ENCODE results near the gene SH3RF3.

SH3RF3 gene

GRCh38 chr2:109134741-109135358, 5.8 kb downstream of the SH3RF3 start:
- no peak for ATAC-seq (replicated peaks; ENCODE audit: extremely low read depth, poor library complexity, severe bottlenecking)
- DNase-seq (ENCODE audit: low spot score in 2 of 2), result no peak
- H3K9me3 Mint-ChIP-seq, result no peaks in the 10 kb centered on the region
- H3K36me3 Mint-ChIP-seq (ENCODE audit: insufficient read depth), result peaks cover 5% of the 10 kb centered on the region
- no peak overlapping the region for H3K27ac Mint-ChIP-seq (ENCODE audit: low read depth)
- H3K27me3 Mint-ChIP-seq, result peaks cover 90% of the 10 kb centered on the region
- no peak overlapping the region for H3K4me3 Mint-ChIP-seq
- H3K4me1 Mint-ChIP-seq, result peaks cover 6% of the 10 kb centered on the region

DNA sequence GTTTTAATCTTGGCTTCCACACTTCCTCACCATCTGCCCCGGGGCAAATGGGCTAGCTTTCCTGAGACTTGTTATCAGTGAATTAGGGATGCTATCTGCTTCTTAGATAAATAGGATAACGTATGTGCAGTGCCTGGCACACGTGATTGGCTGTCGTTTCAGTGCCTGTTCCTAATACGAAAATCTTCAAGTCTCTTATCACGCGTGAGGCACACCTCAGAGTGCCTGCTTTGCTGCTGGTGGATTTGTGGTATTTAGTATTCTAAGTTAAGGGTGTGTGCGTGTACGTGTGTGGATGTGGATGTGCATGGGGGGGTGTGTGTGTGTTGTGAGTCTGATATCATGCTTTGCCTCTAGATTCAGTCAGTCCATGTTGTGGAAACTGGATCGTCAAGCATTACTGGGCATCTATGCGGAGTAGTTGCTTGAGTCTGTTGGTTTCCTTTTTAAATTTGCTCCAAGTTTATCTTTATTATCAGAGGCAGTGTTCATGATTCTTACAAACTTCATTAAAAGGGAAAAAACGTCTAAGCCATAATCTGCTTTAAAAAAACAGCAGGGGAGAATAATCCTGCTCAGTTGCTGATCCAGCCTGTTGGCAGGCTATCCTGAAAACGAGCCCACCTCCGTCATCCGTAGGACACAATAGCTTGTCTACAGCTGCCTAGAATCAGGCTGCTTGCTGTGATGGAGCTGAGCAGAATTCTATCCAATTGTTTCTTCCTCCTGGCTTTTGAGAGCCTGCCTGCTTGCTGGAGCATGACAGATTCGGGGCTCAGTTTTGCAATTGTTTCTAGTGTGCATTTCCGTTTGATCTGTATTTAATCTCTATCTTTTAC, 6.6 kb downstream of the SH3RF3 start:
- ATAC-seq (replicated peaks; ENCODE audit: extremely low read depth, poor library complexity, severe bottlenecking) (no peak), DNase-seq (ENCODE audit: low spot score in 2 of 2) (no peak)
- Mint-ChIP-seq H3K9me3 (no peaks in the 10 kb centered on the region), H3K4me3 (no peak overlapping the region), H3K27ac (ENCODE audit: low read depth) (no peak overlapping the region), H3K36me3 (ENCODE audit: insufficient read depth) (peaks cover 2% of the 10 kb centered on the region), H3K4me1 (no peaks in the 10 kb centered on the region), H3K27me3 (peaks cover 90% of the 10 kb centered on the region)

- Mint-ChIP-seq H3K36me3 (ENCODE audit: insufficient read depth) (peaks cover 2% of the 10 kb centered on the region), H3K4me3 (no peak overlapping the region), H3K27me3 (peaks cover 90% of the 10 kb centered on the region), H3K27ac (ENCODE audit: low read depth) (no peak overlapping the region), H3K4me1 (no peaks in the 10 kb centered on the region), H3K9me3 (no peaks in the 10 kb centered on the region)
- ATAC-seq (replicated peaks; ENCODE audit: extremely low read depth, poor library complexity, severe bottlenecking) (no peak), DNase-seq (ENCODE audit: low spot score in 2 of 2) (no peak)
Measured at GRCh38 chr2:109136542-109136941, 7.5 kb downstream of the SH3RF3 start.

DNA sequence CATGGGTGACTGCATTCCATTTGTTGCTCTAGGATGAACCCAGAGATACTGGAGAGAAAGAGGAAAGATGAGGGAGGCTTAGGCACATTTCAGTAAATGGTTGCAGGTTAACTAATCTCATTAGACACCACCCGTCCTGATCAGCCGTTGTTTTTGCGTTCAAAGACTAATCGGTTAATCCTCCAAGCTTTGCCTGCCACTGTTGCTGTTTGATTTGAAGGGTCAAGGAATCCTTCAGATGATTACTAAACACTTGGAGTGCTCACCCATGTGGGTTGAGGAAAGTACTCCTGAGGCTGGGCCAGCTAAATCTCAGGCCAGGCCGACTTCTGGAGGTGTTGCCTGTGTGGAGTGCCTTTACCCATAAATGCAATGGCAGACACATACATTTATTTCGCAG, 8.6 kb downstream of the SH3RF3 start:
- DNase-seq (ENCODE audit: low spot score in 2 of 2), result no peak
- Mint-ChIP-seq H3K4me1 (peaks cover 3% of the 10 kb centered on the region), H3K9me3 (no peaks in the 10 kb centered on the region), H3K27me3 (peaks cover 87% of the 10 kb centered on the region), H3K36me3 (ENCODE audit: insufficient read depth) (peaks cover 2% of the 10 kb centered on the region), H3K27ac (ENCODE audit: low read depth) (no peak overlapping the region), H3K4me3 (no peak overlapping the region)
- ATAC-seq (replicated peaks; ENCODE audit: extremely low read depth, poor library complexity, severe bottlenecking), result no peak

GRCh38 chr2:109138449-109138848, 9.4 kb downstream of the SH3RF3 start:
- no peak for ATAC-seq (replicated peaks; ENCODE audit: extremely low read depth, poor library complexity, severe bottlenecking)
- Mint-ChIP-seq H3K4me3 (no peak overlapping the region), H3K27ac (ENCODE audit: low read depth) (no peak overlapping the region), H3K9me3 (no peaks in the 10 kb centered on the region), H3K36me3 (ENCODE audit: insufficient read depth) (peaks cover 2% of the 10 kb centered on the region), H3K27me3 (peaks cover 84% of the 10 kb centered on the region), H3K4me1 (peaks cover 11% of the 10 kb centered on the region)
- DNase-seq (ENCODE audit: low spot score in 2 of 2), result no peak

GRCh38 chr2:109139002-109139401, 10.0 kb downstream of the SH3RF3 start:
- H3K4me3 Mint-ChIP-seq, result no peak overlapping the region
- peaks cover 78% of the 10 kb centered on the region for H3K27me3 Mint-ChIP-seq
- ATAC-seq (replicated peaks; ENCODE audit: extremely low read depth, poor library complexity, severe bottlenecking) (no peak), DNase-seq (ENCODE audit: low spot score in 2 of 2) (no peak)
- H3K36me3 Mint-ChIP-seq (ENCODE audit: insufficient read depth), result peaks cover 2% of the 10 kb centered on the region
- no peak overlapping the region for H3K27ac Mint-ChIP-seq (ENCODE audit: low read depth)
- no peaks in the 10 kb centered on the region for H3K9me3 Mint-ChIP-seq
- peaks cover 16% of the 10 kb centered on the region for H3K4me1 Mint-ChIP-seq

DNA sequence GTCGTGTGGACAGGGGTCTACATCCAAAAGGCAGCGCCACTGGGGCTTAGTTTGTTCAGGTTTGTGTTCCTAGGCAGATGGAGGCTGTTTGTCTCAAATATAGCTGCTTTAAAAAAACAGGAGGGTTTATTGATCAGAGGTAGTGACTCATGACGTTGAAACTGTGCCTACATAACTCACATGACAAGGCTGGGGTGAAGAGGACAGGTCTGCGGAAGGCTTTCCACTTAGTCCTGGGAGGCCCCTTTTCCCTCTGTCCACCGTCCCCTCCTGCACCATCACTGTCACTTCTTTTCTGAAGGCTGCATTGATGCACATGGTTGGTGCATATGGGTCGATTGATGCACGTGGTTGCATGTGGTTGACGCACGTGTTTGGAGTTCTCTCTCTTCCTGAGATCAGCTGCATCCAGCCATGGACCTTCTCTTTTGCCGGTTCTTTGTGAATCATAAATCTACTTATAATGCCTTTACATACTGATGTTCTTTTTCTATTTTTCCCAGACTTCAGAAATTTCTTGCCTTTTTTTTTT, 10.9 kb downstream of the SH3RF3 start:
- Mint-ChIP-seq H3K27me3 (peaks cover 69% of the 10 kb centered on the region), H3K36me3 (ENCODE audit: insufficient read depth) (peaks cover 4% of the 10 kb centered on the region), H3K4me3 (no peak overlapping the region), H3K9me3 (no peaks in the 10 kb centered on the region), H3K27ac (ENCODE audit: low read depth) (no peak overlapping the region), H3K4me1 (peaks cover 22% of the 10 kb centered on the region)
- ATAC-seq (replicated peaks; ENCODE audit: extremely low read depth, poor library complexity, severe bottlenecking) (no peak), DNase-seq (ENCODE audit: low spot score in 2 of 2) (no peak)

GRCh38 chr2:109141006-109141600, 12.1 kb downstream of the SH3RF3 start:
- H3K9me3 Mint-ChIP-seq, result no peaks in the 10 kb centered on the region
- H3K4me1 Mint-ChIP-seq, result peaks cover 22% of the 10 kb centered on the region
- ATAC-seq (replicated peaks; ENCODE audit: extremely low read depth, poor library complexity, severe bottlenecking), result no peak
- DNase-seq (ENCODE audit: low spot score in 2 of 2), result no peak
- no peak overlapping the region for H3K27ac Mint-ChIP-seq (ENCODE audit: low read depth)
- H3K36me3 Mint-ChIP-seq (ENCODE audit: insufficient read depth), result peaks cover 1% of the 10 kb centered on the region
- peaks cover 57% of the 10 kb centered on the region for H3K27me3 Mint-ChIP-seq
- H3K4me3 Mint-ChIP-seq, result no peak overlapping the region

- H3K27ac Mint-ChIP-seq (ENCODE audit: low read depth), result no peak overlapping the region
- H3K27me3 Mint-ChIP-seq, result peaks cover 51% of the 10 kb centered on the region
- ATAC-seq (replicated peaks; ENCODE audit: extremely low read depth, poor library complexity, severe bottlenecking) (no peak), DNase-seq (ENCODE audit: low spot score in 2 of 2) (no peak)
- peaks cover 1% of the 10 kb centered on the region for H3K36me3 Mint-ChIP-seq (ENCODE audit: insufficient read depth)
- H3K4me1 Mint-ChIP-seq, result peaks cover 22% of the 10 kb centered on the region
- H3K4me3 Mint-ChIP-seq, result no peak overlapping the region
- H3K9me3 Mint-ChIP-seq, result no peaks in the 10 kb centered on the region
Measured at GRCh38 chr2:109141727-109142283, 12.8 kb downstream of the SH3RF3 start.

DNA sequence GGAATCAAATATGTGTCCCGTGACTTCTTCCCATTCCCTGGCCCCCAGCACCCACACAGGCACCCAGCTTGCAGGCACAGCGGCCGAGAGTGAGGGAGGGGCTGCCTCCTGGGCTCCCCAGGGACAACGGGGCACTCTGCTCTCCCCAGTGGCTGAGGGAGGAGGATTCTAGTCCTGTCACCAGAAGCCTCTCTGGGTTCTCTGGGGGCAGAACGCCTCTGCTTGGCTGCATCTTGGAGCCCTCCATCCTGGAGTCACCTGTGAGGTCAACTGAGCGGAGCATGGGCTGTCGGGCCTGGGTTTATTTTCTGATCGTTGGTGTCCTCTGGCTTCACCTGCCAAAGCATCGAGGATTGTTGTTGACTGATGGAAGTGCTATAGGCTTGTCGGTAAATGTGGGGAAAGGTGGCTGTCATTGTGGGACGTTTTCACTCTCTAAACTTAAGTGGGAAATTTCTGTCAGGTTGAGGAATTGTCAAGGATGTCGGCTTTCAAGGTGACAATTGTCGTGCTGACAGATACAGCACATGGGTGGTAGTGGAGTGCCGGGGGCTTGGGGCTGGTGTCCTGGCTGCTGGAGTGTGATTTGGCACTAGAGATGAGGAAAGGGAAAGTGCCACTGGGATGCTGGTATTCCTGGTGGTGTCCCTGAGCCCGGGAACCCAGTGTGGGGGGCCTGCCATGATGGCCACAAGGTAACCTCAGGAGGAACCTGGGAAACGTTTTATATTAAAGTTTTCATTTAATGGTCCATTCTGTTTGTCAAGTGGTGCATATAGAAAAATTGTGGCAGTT, 13.6 kb downstream of the SH3RF3 start:
- peak overlapping the region; percentile 38 for H3K4me3 Mint-ChIP-seq
- no peaks in the 10 kb centered on the region for H3K9me3 Mint-ChIP-seq
- H3K27ac Mint-ChIP-seq (ENCODE audit: low read depth), result no peak overlapping the region
- peaks cover 51% of the 10 kb centered on the region for H3K27me3 Mint-ChIP-seq
- ATAC-seq (replicated peaks; ENCODE audit: extremely low read depth, poor library complexity, severe bottlenecking) (no peak), DNase-seq (ENCODE audit: low spot score in 2 of 2) (no peak)
- peaks cover 22% of the 10 kb centered on the region for H3K4me1 Mint-ChIP-seq
- H3K36me3 Mint-ChIP-seq (ENCODE audit: insufficient read depth), result peaks cover 1% of the 10 kb centered on the region

DNA sequence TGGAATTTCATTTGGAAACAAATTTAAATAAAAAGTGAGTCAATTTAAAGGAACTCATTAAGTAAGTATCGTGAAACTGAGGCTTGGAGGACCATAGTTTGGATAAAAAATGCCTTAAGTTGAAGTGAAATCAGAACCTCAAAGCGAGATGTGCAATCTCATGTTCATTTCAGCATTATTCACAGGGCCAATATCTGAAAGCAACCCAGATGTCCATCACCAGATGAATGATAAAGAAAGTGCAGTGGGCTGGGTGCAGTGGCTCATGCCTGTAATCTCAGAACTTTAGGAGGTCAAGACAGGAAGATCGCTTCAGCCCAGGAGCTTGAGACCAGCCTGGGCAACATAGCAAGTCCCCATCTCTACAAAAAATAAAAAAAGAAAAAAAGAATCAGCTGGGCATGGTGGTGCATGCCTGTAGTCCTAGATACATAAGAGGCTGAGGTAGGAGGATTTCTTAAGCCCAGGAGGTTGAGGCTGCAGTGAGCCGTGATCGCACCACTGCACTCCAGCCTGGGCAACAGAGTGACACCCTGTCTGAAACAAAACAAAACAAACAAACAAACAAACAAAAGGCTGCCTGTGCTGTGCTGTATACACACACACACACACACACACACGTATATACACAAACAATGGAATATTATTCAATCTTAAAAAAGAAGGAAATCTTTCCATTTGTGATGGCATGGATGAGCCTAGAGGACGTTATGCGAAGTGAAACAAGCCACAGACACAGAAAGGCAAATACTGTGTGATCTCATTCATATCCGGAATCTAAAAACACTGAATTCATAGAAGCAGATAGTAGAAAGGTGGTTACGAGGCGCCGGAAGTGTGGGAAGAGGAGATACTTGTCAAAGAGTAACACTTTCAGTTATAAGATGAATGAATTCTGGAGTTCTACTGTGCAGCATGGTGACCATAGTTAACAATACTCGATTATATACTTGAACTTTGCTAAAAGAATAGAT, 14.5 kb downstream of the SH3RF3 start:
- Mint-ChIP-seq H3K36me3 (ENCODE audit: insufficient read depth) (peaks cover 1% of the 10 kb centered on the region), H3K27ac (ENCODE audit: low read depth) (peak overlapping the region; percentile 41), H3K4me3 (peak overlapping the region; percentile 38), H3K27me3 (peaks cover 48% of the 10 kb centered on the region), H3K4me1 (peaks cover 22% of the 10 kb centered on the region), H3K9me3 (no peaks in the 10 kb centered on the region)
- ATAC-seq (replicated peaks; ENCODE audit: extremely low read depth, poor library complexity, severe bottlenecking), result peak; percentile 88
- DNase-seq (ENCODE audit: low spot score in 2 of 2), result peak in 1 of 2 donors; percentile 36
